Astrocyte (in vitro differentiated cells and primary cell): Measurements from ENCODE around the gene HNF1B. TPM values are rescaled to one million over a fixed set of nuclear protein-coding genes. Genes with fewer than 3 reads are reported as not detected.

Source experiments
- DNase-seq: peaks from one replicate; pipeline ENCODE4 v3.0.0-alpha.2; 2010; ENCODE audit warnings: low read depth
- FAIRE-seq: peaks from 2 replicates; lab custom pipeline; 2011; peaks lifted over from hg19 to GRCh38; lab: Jason Lieb, UNC
- H2AFZ ChIP-seq: 2 replicates; pipeline ENCODE4 v1.6.0; 2012; ENCODE audit warnings: low read depth, low read length, inconsistent platforms
- H3K27ac ChIP-seq: 2 replicates; pipeline ENCODE4 v1.5.1; 2011; ENCODE audit warnings: low read depth, low read length, inconsistent platforms
- H3K27me3 ChIP-seq: 2 replicates; pipeline ENCODE4 v1.6.0; 2011; ENCODE audit warnings: low read length, inconsistent platforms; ENCODE audit not compliant: insufficient read depth
- H3K36me3 ChIP-seq: 2 replicates; pipeline ENCODE4 v1.5.1; 2011; ENCODE audit warnings: low read length, inconsistent platforms; ENCODE audit not compliant: insufficient read depth
- H3K4me1 ChIP-seq: 2 replicates; pipeline ENCODE4 v1.5.1; 2011; ENCODE audit warnings: low read length, inconsistent platforms; ENCODE audit not compliant: insufficient read depth
- H3K4me2 ChIP-seq: 2 replicates; pipeline ENCODE4 v1.6.0; 2012; ENCODE audit warnings: low read length, inconsistent platforms
- H3K4me3 ChIP-seq: 2 replicates; pipeline ENCODE4 v1.5.1; 2011; ENCODE audit warnings: low read depth, mild to moderate bottlenecking, low read length, inconsistent platforms; ENCODE audit not compliant: insufficient read depth
- H3K79me2 ChIP-seq: 2 replicates; pipeline ENCODE4 v1.6.0; 2012; ENCODE audit warnings: mild to moderate bottlenecking, low read length, inconsistent platforms; ENCODE audit not compliant: insufficient read depth
- H3K9ac ChIP-seq: 2 replicates; pipeline ENCODE4 v1.6.0; 2012; ENCODE audit warnings: mild to moderate bottlenecking, low read length, inconsistent platforms
- H3K9me3 ChIP-seq: 2 replicates; pipeline ENCODE4 v1.5.1; 2012; ENCODE audit warnings: low read depth, mild to moderate bottlenecking, low read length, inconsistent platforms; ENCODE audit not compliant: insufficient read depth
- H4K20me1 ChIP-seq: 2 replicates; pipeline ENCODE4 v1.6.0; 2012; ENCODE audit warnings: low read length, inconsistent platforms; ENCODE audit not compliant: insufficient read depth
- H3K27ac Mint-ChIP-seq: one replicate; pipeline ENCODE4 v1.8.0; 2021; ENCODE audit warnings: mild to moderate bottlenecking, mixed read lengths; ENCODE audit not compliant: unreplicated experiment
- H3K27me3 Mint-ChIP-seq: one replicate; pipeline ENCODE4 v1.8.0; 2021; ENCODE audit warnings: low read depth, mixed read lengths; ENCODE audit not compliant: unreplicated experiment
- H3K36me3 Mint-ChIP-seq: one replicate; pipeline ENCODE4 v1.8.0; 2021; ENCODE audit warnings: low read depth, mixed read lengths; ENCODE audit not compliant: unreplicated experiment
- H3K4me1 Mint-ChIP-seq: one replicate; pipeline ENCODE4 v1.8.0; 2021; ENCODE audit warnings: low read depth, mixed read lengths; ENCODE audit not compliant: unreplicated experiment
- H3K4me3 Mint-ChIP-seq: one replicate; pipeline ENCODE4 v1.8.0; 2021; ENCODE audit warnings: mild to moderate bottlenecking, moderate library complexity, mixed read lengths; ENCODE audit not compliant: unreplicated experiment
- H3K9me3 Mint-ChIP-seq: one replicate; pipeline ENCODE4 v1.8.0; 2021; ENCODE audit warnings: mild to moderate bottlenecking, mixed read lengths; ENCODE audit not compliant: unreplicated experiment
- CTCF ChIP-seq: IDR thresholded peaks from 2 replicates; pipeline ENCODE4 v1.5.1; 2011; ENCODE audit warnings: low read depth, mild to moderate bottlenecking, inconsistent platforms, low read length, moderate library complexity; ENCODE audit not compliant: insufficient read depth
- EZH2 ChIP-seq: IDR thresholded peaks from 2 replicates; pipeline ENCODE4 v1.6.1; 2012; ENCODE audit warnings: mild to moderate bottlenecking, low read length, inconsistent platforms; ENCODE audit not compliant: insufficient read depth
- total RNA-seq: library from RNA; stranded (reverse); gene quantifications from 2 replicates; pipeline ENCODE4 v1.2.1, GENCODE V29; 2021

The HNF1B gene
- total RNA-seq, 1 donor from 2014 or later, result 15.6 TPM

- Histone ChIP-seq H3K27me3 (no peaks in the 10 kb centered on the region), H3K4me2 (peak overlapping the region; percentile 64), H3K79me2 (no peaks in the 10 kb centered on the region), H3K4me3 (no peak overlapping the region), H3K4me1 (peaks cover 19% of the 10 kb centered on the region), H3K36me3 (no peaks in the 10 kb centered on the region), H3K9ac (peak overlapping the region; percentile 50), H3K9me3 (no peaks in the 10 kb centered on the region), H2AFZ (peak overlapping the region; percentile 28), H4K20me1 (no peaks in the 10 kb centered on the region), H3K27ac (peak overlapping the region; percentile 85)
- DNase-seq (peak; percentile 89), FAIRE-seq (no peak)
- no peaks in the 10 kb centered on the region for H3K9me3 Mint-ChIP-seq
- no peaks in the 10 kb centered on the region for H3K27me3 Mint-ChIP-seq
- H3K27ac Mint-ChIP-seq, result peak overlapping the region; percentile 93
- H3K36me3 Mint-ChIP-seq, result no peaks in the 10 kb centered on the region
- peaks cover 12% of the 10 kb centered on the region for H3K4me1 Mint-ChIP-seq
- TF ChIP-seq CTCF, result no peak
- no peak for TF ChIP-seq EZH2
- no peak overlapping the region for H3K4me3 Mint-ChIP-seq
Observed at GRCh38 chr17:37671824-37672547, 72.9 kb downstream of the HNF1B start.

GRCh38 chr17:37671028-37671823 lies 73.6 kb downstream of the HNF1B start:
- Histone ChIP-seq H4K20me1 (no peaks in the 10 kb centered on the region), H3K9me3 (no peaks in the 10 kb centered on the region), H3K36me3 (no peaks in the 10 kb centered on the region), H3K4me3 (no peak overlapping the region), H3K27me3 (no peaks in the 10 kb centered on the region), H2AFZ (no peak overlapping the region), H3K4me2 (peak overlapping the region; percentile 64), H3K79me2 (no peaks in the 10 kb centered on the region), H3K4me1 (peaks cover 19% of the 10 kb centered on the region), H3K27ac (peak overlapping the region; percentile 85), H3K9ac (peak overlapping the region; percentile 45)
- no peaks in the 10 kb centered on the region for H3K36me3 Mint-ChIP-seq
- FAIRE-seq (no peak), DNase-seq (no peak)
- H3K9me3 Mint-ChIP-seq, result no peaks in the 10 kb centered on the region
- H3K4me1 Mint-ChIP-seq, result peaks cover 12% of the 10 kb centered on the region
- peak overlapping the region; percentile 69 for H3K27ac Mint-ChIP-seq
- no peaks in the 10 kb centered on the region for H3K27me3 Mint-ChIP-seq
- H3K4me3 Mint-ChIP-seq, result no peak overlapping the region
- no peak for TF ChIP-seq CTCF
- TF ChIP-seq EZH2, result no peak
